Activated CD8-positive, alpha-beta memory T cell treated with anti-CD3 and anti-CD28 coated beads for 4 hours (primary cell): ENCODE results near the gene DDX39A.

Experiments used
- DNase-seq, 2 donors: peaks; one replicate each; pipeline ENCODE4 v3.0.0-alpha.2; 2020; ENCODE audit warnings: low read depth in 2 of 2

The DDX39A gene

DNA sequence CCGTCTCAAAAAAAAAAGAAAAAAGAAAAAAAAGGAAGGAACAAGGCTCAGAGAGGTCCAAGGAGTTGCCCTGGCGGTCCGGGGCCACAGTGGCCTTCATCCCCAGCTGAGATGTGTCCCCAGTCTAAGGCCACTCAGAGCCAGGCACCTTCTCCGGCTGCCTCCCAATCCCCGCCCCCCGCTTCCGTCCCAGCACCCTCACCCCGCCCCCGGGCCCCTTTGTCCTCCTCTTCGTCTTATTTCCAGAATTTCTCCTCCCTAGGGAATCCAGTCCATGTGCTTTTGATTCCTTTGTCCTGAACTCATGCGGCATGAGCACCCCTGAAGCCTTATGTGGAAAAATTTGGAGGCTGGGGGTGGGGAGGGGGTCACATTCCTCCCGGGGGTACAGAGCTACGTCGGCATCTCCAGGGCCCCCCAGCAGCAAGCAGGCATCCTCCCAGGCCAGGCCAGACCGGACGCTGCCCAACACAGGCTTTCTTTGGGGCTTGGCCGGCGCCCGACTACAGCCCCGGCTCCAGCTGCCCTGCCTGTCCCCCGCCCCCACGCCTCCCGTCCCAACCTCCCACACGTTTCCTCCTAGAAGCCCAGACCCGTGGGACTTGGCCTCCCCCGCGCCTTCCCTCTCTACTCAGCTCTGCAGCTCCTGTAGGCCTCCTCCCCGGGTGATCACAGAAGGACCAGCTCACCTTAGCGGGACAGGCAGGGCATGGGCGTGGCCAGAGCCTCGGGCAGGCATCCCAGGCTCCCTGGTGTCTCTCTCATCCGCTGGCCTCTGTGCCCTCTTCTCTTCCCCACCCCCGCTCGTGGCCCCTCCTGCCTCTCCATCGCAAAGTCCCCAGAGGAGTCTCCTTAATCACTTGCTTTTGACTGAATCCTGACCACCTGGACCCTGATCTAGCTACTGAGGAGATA, 55.7 kb downstream of the DDX39A start:
- DNase-seq: no peak

- DNase-seq: no peak
Measured at GRCh38 chr19:14361824-14362223, 57.3 kb downstream of the DDX39A start.
